HepG2 (cell line): ENCODE measurements around the gene RUSC1.

ENCODE experiments used
- HNF4A ChIP-seq: sonication (generic); formaldehyde crosslinking; IDR thresholded peaks from 2 replicates; pipeline ENCODE4 v1.4.0; 2020; ENCODE audit warnings: missing genetic modification reagents
- TAF15 ChIP-seq: fragments of 200-400 bp; formaldehyde crosslinking; IDR thresholded peaks from one replicate; pipeline ENCODE4 v1.6.1; 2018; ENCODE audit warnings: mild to moderate bottlenecking, low read depth, low read length; ENCODE audit not compliant: poor library complexity, severe bottlenecking
- ZNF20 ChIP-seq: sonication (generic); formaldehyde crosslinking; IDR thresholded peaks from 2 replicates; pipeline ENCODE4 v1.4.0; 2020; ENCODE audit warnings: mild to moderate bottlenecking, moderate library complexity, missing genetic modification reagents
- TF ChIP-seq, protein P1 (sequence below): sonication (generic); formaldehyde crosslinking; IDR thresholded peaks from 2 replicates; pipeline ENCODE4 v1.8.1; 2023; ENCODE audit warnings: missing genetic modification reagents, inconsistent platforms, borderline replicate concordance

DNA sequence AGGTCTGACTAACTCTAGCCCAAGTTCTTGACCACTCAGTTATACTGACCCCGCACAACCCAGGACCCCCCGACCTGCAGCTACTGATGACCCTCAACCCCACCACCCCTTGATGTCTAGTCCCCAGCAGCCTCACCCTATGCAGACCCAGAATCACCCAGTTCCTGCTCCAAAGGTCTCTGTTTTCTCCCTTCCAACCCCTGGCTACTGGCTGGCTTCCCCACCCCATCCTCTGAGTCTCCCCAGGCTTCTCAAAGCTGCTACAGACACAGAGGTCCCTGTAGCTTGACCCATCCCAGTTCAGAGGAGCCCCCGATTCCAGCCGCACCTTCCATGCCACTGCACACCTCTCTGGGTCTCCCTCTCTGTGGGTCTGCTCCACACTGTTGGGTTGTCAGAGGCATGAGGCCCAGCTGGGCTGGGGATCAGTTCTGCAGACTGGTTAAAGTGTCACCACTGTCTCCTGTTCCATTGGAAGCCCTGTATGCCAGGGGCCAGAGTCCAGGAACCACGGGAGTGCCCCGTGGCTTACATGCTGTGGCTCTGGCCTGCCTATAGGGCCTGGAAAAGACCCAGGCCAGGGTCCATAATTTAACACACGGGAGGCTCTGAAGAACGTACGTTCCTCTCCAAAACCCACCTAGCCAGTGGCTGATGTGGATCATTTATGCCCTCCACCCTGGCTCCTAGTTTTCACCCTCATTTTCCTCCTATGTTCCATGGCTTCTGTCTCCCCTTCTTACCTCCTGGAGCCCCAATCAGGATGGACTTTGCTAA, 20.0 kb upstream of the RUSC1 start:
- no peak for TF ChIP-seq ZNF20 (CRISPR knock-in tag)
- peak; percentile 98 for TF ChIP-seq HNF4A (CRISPR knock-in tag)
- TF ChIP-seq, protein P1, sequence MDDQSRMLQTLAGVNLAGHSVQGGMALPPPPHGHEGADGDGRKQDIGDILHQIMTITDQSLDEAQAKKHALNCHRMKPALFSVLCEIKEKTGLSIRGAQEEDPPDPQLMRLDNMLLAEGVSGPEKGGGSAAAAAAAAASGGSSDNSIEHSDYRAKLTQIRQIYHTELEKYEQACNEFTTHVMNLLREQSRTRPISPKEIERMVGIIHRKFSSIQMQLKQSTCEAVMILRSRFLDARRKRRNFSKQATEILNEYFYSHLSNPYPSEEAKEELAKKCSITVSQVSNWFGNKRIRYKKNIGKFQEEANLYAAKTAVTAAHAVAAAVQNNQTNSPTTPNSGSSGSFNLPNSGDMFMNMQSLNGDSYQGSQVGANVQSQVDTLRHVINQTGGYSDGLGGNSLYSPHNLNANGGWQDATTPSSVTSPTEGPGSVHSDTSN (CRISPR knock-in tag), result no peak
- TF ChIP-seq TAF15, result no peak
